HepG2 (cell line): ENCODE measurements around the gene ATIC. TPM values are rescaled to one million over a fixed set of nuclear protein-coding genes. Genes with fewer than 3 reads are reported as not detected.

Experiments
- GZF1 ChIP-seq: sonication (generic); formaldehyde crosslinking; IDR thresholded peaks from 2 replicates; pipeline ENCODE4 v1.5.1; 2020; ENCODE audit warnings: mild to moderate bottlenecking, missing genetic modification reagents
- TAF1 ChIP-seq: sonication (generic); formaldehyde crosslinking; IDR thresholded peaks from 2 replicates; pipeline ENCODE4 v1.4.0; 2020; ENCODE audit warnings: missing genetic modification reagents
- THAP11 ChIP-seq: IDR thresholded peaks from 2 replicates; pipeline ENCODE4 v1.6.1; 2016; ENCODE audit warnings: missing biosample characterization, missing genetic modification reagents
- polyA plus RNA-seq, 8 experiments: library from polyadenylated mRNA; depleted of rRNA in 3 of 8; stranded (reverse) in 7 of 8; unstranded in 1 of 8; fragments of >200 nt; fragmentation: Illumina TruSeq in 4 of 8; extraction: Trizol in 4 of 8; gene quantifications; 2 replicates each; pipeline versions ENCODE4 v1.2.1 to v1.2.3, GENCODE V29; 2011 to 2016; ENCODE audit warnings: low read depth in 4 of 8, missing spikeins in 1 of 8, mixed read lengths in 1 of 8; ENCODE audit not compliant: insufficient read depth in 1 of 8
- total RNA-seq, 5 experiments: library from RNA; depleted of rRNA; stranded (reverse); fragments of >200 nt; fragmentation: Illumina TruSeq; extraction: Trizol; gene quantifications; 2 replicates each; pipeline ENCODE4 v1.2.3, GENCODE V29; 2016; ENCODE audit warnings: low read depth in 1 of 5
- TF ChIP-seq, protein P1 (sequence below): sonication (generic); formaldehyde crosslinking; IDR thresholded peaks from 2 replicates; pipeline ENCODE4 v1.4.0; 2020; ENCODE audit warnings: missing genetic modification reagents
- TF ChIP-seq, protein P2 (sequence below): sonication (generic); formaldehyde crosslinking; IDR thresholded peaks from 2 replicates; pipeline ENCODE4 v1.5.1; 2020; ENCODE audit warnings: mild to moderate bottlenecking, moderate library complexity, missing genetic modification reagents

The ATIC gene
- total and polyA plus RNA-seq, 2 of the 13 experiments (the other 11 are each of a cell fraction or from before 2014, with no cell fraction given) = 89.8 to 146 TPM

DNA sequence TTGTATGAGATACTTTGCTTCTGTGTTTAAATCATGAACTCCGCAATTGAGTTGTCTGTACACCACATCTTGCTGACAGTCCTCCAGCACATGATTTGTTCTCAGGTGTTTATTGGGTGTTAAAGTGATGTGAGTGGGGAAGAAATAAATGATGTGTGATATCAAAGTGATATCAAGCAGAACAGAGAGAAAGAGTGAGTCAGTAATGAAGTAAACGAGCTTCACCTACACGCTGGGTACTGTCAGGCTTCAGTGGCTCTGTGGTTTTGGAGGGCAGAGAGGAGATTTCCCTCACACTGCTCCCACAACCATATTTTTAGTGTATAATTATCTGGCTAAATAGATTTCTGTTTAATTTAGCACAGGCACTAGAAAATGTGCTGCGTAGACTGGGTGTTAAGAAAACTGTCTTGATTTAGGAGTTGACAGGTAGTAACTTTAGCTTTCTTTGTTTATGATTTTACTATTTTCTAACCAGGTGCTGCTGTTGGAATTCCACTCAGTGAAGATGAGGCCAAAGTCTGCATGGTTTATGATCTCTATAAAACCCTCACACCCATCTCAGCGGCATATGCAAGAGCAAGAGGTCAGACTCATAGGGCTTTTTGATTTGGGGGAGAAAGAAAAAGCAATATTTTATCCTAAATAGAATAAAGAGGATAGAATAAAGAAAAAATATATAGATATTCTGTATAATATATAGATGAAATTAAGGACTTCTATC, 21.2 kb downstream of the ATIC start (continued):
- TF ChIP-seq, protein P1, sequence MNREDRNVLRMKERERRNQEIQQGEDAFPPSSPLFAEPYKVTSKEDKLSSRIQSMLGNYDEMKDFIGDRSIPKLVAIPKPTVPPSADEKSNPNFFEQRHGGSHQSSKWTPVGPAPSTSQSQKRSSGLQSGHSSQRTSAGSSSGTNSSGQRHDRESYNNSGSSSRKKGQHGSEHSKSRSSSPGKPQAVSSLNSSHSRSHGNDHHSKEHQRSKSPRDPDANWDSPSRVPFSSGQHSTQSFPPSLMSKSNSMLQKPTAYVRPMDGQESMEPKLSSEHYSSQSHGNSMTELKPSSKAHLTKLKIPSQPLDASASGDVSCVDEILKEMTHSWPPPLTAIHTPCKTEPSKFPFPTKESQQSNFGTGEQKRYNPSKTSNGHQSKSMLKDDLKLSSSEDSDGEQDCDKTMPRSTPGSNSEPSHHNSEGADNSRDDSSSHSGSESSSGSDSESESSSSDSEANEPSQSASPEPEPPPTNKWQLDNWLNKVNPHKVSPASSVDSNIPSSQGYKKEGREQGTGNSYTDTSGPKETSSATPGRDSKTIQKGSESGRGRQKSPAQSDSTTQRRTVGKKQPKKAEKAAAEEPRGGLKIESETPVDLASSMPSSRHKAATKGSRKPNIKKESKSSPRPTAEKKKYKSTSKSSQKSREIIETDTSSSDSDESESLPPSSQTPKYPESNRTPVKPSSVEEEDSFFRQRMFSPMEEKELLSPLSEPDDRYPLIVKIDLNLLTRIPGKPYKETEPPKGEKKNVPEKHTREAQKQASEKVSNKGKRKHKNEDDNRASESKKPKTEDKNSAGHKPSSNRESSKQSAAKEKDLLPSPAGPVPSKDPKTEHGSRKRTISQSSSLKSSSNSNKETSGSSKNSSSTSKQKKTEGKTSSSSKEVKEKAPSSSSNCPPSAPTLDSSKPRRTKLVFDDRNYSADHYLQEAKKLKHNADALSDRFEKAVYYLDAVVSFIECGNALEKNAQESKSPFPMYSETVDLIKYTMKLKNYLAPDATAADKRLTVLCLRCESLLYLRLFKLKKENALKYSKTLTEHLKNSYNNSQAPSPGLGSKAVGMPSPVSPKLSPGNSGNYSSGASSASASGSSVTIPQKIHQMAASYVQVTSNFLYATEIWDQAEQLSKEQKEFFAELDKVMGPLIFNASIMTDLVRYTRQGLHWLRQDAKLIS = no peak
- TF ChIP-seq, protein P2, sequence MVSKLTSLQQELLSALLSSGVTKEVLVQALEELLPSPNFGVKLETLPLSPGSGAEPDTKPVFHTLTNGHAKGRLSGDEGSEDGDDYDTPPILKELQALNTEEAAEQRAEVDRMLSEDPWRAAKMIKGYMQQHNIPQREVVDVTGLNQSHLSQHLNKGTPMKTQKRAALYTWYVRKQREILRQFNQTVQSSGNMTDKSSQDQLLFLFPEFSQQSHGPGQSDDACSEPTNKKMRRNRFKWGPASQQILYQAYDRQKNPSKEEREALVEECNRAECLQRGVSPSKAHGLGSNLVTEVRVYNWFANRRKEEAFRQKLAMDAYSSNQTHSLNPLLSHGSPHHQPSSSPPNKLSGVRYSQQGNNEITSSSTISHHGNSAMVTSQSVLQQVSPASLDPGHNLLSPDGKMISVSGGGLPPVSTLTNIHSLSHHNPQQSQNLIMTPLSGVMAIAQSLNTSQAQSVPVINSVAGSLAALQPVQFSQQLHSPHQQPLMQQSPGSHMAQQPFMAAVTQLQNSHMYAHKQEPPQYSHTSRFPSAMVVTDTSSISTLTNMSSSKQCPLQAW = no peak
- TF ChIP-seq TAF1 (CRISPR knock-in tag) (no peak), GZF1 (CRISPR knock-in tag) (no peak), THAP11 (CRISPR knock-in tag) (no peak)
